ENCODE measurements around the gene KIFAP3.

Gene KIFAP3

GRCh38 chr1:170041423-170042192, 32.9 kb downstream of the KIFAP3 start:
- H3K4me3 ChIP-seq (ENCODE audit: insufficient read depth, low read length, poor library complexity, severe bottlenecking): no peak overlapping the region
- H3K9ac ChIP-seq (ENCODE audit: low read length): no peak overlapping the region
- no peaks in the 10 kb centered on the region for H4K20me1 ChIP-seq (ENCODE audit: low read depth, low read length)
- no peak overlapping the region for H3K27ac ChIP-seq (ENCODE audit: low read depth, low read length)
- H3K79me2 ChIP-seq (ENCODE audit: insufficient read depth, low read length): no peaks in the 10 kb centered on the region
- no peaks in the 10 kb centered on the region for H3K27me3 ChIP-seq (ENCODE audit: low read length)
- H3F3A ChIP-seq (ENCODE audit: insufficient read depth): no peaks in the 10 kb centered on the region
- TF ChIP-seq EZH2phosphoT487 (conservative IDR thresholded peaks at IDR 0.05; ENCODE audit: low read length): no peak
- no peak for TF ChIP-seq CTCF (IDR thresholded peaks at IDR 0.05; ENCODE audit: insufficient read depth, low read length, poor library complexity, severe bottlenecking)
- H3K4me2 ChIP-seq (ENCODE audit: low read depth, low read length, poor library complexity, severe bottlenecking): no peak overlapping the region
- H3K9me2 ChIP-seq (replicated peaks; ENCODE audit: insufficient read depth, low read length): no peaks in the 10 kb centered on the region
- no peak overlapping the region for H2AFZ ChIP-seq (ENCODE audit: low read depth, low read length, severe bottlenecking)
- H3K9me3 ChIP-seq (ENCODE audit: insufficient read depth, low read length): no peaks in the 10 kb centered on the region
- no peaks in the 10 kb centered on the region for H3K36me3 ChIP-seq (ENCODE audit: low read length)

DNA sequence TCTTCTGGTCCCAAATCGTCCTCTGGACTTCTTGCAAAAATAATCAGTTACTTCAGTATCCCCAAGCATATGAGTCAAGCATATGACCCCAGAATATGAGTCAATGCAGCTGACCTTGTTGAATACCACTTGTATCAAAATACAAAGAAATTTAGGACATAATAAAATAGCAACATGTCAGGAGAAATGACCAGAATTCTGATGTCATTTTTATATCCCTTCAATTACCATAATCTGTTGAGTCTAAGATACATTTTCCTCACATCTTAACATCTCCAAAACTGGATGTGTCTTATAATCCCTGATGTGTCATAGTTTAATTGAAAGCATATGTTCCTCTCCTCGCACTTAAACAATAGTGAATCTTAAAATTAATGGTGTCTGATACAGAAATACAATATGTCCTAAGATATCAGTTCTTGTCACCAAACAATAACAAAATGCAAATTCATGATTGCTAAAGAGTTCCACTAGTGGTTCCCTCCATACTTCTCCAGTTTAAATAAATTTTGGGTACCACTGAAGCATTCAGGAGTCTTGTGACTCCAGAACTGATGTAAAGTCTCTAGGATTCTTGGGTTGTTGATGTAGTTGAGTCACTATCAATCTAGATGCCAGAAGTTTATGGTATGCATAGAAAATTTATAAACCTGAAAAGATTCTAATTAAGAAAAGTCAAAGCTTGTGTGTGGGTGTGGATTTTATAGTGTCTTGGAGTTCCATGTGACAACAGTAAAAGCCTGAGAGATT, 41.8 kb downstream of the KIFAP3 start:
- Histone ChIP-seq H3K9me3 (ENCODE audit: insufficient read depth, low read length) (no peaks in the 10 kb centered on the region), H3K9ac (ENCODE audit: low read length) (no peak overlapping the region), H3K27ac (ENCODE audit: low read depth, low read length) (no peak overlapping the region), H3K27me3 (ENCODE audit: low read length) (no peaks in the 10 kb centered on the region), H3F3A (ENCODE audit: insufficient read depth) (no peaks in the 10 kb centered on the region), H3K36me3 (ENCODE audit: low read length) (no peaks in the 10 kb centered on the region), H3K4me3 (ENCODE audit: insufficient read depth, low read length, poor library complexity, severe bottlenecking) (no peak overlapping the region), H4K20me1 (ENCODE audit: low read depth, low read length) (no peaks in the 10 kb centered on the region), H3K79me2 (ENCODE audit: insufficient read depth, low read length) (no peaks in the 10 kb centered on the region), H2AFZ (ENCODE audit: low read depth, low read length, severe bottlenecking) (no peak overlapping the region), H3K4me2 (ENCODE audit: low read depth, low read length, poor library complexity, severe bottlenecking) (no peak overlapping the region), H3K9me2 (replicated peaks; ENCODE audit: insufficient read depth, low read length) (no peaks in the 10 kb centered on the region)
- TF ChIP-seq CTCF (IDR thresholded peaks at IDR 0.05; ENCODE audit: insufficient read depth, low read length, poor library complexity, severe bottlenecking) (no peak), EZH2phosphoT487 (conservative IDR thresholded peaks at IDR 0.05; ENCODE audit: low read length) (no peak)

DNA sequence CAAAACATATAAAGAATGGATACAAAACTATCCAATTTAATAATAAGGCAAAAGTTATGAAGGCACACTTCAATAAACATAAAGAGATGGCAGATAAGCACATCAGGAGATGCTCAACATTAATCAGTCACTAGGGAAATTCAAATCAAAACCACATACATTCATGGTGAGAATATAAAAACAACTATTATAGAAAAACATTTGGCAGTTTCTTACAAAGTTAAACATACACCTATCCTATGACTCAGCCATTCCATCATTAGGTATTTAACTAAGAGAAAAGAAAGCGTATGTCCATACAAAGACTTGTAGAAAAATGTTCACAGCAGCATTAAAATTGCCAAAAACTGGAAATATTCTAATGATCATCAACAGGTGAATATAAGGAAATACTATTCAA, 44.3 kb downstream of the KIFAP3 start:
- H3K4me2 ChIP-seq (ENCODE audit: low read depth, low read length, poor library complexity, severe bottlenecking): no peak overlapping the region
- H3K79me2 ChIP-seq (ENCODE audit: insufficient read depth, low read length): no peaks in the 10 kb centered on the region
- no peak for TF ChIP-seq EZH2phosphoT487 (conservative IDR thresholded peaks at IDR 0.05; ENCODE audit: low read length)
- no peak for TF ChIP-seq CTCF (IDR thresholded peaks at IDR 0.05; ENCODE audit: insufficient read depth, low read length, poor library complexity, severe bottlenecking)
- no peak overlapping the region for H3K4me3 ChIP-seq (ENCODE audit: insufficient read depth, low read length, poor library complexity, severe bottlenecking)
- H3K27me3 ChIP-seq (ENCODE audit: low read length): no peaks in the 10 kb centered on the region
- no peak overlapping the region for H3K27ac ChIP-seq (ENCODE audit: low read depth, low read length)
- no peaks in the 10 kb centered on the region for H3K36me3 ChIP-seq (ENCODE audit: low read length)
- no peaks in the 10 kb centered on the region for H4K20me1 ChIP-seq (ENCODE audit: low read depth, low read length)
- no peaks in the 10 kb centered on the region for H3K9me2 ChIP-seq (replicated peaks; ENCODE audit: insufficient read depth, low read length)
- H3F3A ChIP-seq (ENCODE audit: insufficient read depth): no peaks in the 10 kb centered on the region
- no peak overlapping the region for H2AFZ ChIP-seq (ENCODE audit: low read depth, low read length, severe bottlenecking)
- H3K9me3 ChIP-seq (ENCODE audit: insufficient read depth, low read length): no peaks in the 10 kb centered on the region
- no peak overlapping the region for H3K9ac ChIP-seq (ENCODE audit: low read length)

All from SU-DHL-6 (cell line).